Measurements from ENCODE around the gene SLC19A1. TPM values are rescaled to one million over a fixed set of nuclear protein-coding genes. Genes with fewer than 3 reads are reported as not detected.

The SLC19A1 gene
- total RNA-seq, 1 experiment from 2014 or later: 25.0 TPM

GRCh38 chr21:45465611-45466329 lies 76.5 kb downstream of the SLC19A1 start:
- no TSS peak for BruUV-seq (replicated peaks)
- intact Hi-C loops (cut with micrococcal nuclease; ENCODE audit: unreplicated experiment): no loop called here

DNA sequence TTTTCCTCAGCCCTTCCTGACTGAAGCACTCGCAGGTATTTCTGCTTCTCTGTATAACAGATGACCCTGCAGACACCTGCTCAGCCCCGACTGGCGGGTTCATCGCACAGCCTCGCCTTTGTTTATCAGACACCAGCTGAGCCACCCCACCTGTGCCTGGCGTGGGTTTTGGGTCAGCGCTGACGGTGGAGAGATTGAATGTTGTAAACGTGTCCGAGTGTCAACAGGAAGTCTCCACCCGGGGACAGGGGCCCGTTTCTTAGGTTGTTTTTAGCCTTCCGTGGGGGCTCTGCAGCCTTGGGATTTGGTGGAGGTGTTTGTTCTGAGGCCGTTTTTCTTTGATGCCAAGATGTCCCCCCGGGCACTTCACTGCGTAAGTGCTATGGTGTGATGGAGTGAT lies 77.1 kb downstream of the SLC19A1 start:
- H3K27ac ChIP-seq: no peak overlapping the region
- H3K4me3 ChIP-seq: no peak overlapping the region
- no peak overlapping the region for H2AFZ ChIP-seq
- intact Hi-C loops (cut with micrococcal nuclease; ENCODE audit: unreplicated experiment): no loop called here
- no peak for DNase-seq
- TF ChIP-seq, protein P1, sequence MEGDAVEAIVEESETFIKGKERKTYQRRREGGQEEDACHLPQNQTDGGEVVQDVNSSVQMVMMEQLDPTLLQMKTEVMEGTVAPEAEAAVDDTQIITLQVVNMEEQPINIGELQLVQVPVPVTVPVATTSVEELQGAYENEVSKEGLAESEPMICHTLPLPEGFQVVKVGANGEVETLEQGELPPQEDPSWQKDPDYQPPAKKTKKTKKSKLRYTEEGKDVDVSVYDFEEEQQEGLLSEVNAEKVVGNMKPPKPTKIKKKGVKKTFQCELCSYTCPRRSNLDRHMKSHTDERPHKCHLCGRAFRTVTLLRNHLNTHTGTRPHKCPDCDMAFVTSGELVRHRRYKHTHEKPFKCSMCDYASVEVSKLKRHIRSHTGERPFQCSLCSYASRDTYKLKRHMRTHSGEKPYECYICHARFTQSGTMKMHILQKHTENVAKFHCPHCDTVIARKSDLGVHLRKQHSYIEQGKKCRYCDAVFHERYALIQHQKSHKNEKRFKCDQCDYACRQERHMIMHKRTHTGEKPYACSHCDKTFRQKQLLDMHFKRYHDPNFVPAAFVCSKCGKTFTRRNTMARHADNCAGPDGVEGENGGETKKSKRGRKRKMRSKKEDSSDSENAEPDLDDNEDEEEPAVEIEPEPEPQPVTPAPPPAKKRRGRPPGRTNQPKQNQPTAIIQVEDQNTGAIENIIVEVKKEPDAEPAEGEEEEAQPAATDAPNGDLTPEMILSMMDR (conservative IDR thresholded peaks at IDR 0.05): no peak
- TF ChIP-seq EZH2 (IDR thresholded peaks at IDR 0.05; ENCODE audit: low read depth): no peak
- H3K27me3 ChIP-seq (ENCODE audit: insufficient read depth, low read depth): no peaks in the 10 kb centered on the region
- H3K4me1 ChIP-seq (replicated peaks; ENCODE audit: insufficient read depth): no peaks in the 10 kb centered on the region
- H3K36me3 ChIP-seq (ENCODE audit: low read depth): no peaks in the 10 kb centered on the region
- H4K20me1 ChIP-seq (ENCODE audit: insufficient read depth): no peaks in the 10 kb centered on the region
- POLR2A ChIA-PET (ENCODE audit: unreplicated experiment): no interaction called here
- no peaks in the 10 kb centered on the region for H3K79me2 ChIP-seq (ENCODE audit: low read depth)
- no peaks in the 10 kb centered on the region for H3K9me3 ChIP-seq (ENCODE audit: insufficient read depth, low read depth)
- BruUV-seq (replicated peaks): no TSS peak
- H3K9me2 ChIP-seq (ENCODE audit: insufficient read depth): no peaks in the 10 kb centered on the region
- peaks cover 4% of the 10 kb centered on the region; the same call in 1 of the 2 replicates for H3F3A ChIP-seq (ENCODE audit: insufficient read depth, low read depth)
- CTCF ChIA-PET: no interaction called here
- no peak overlapping the region for H3K4me2 ChIP-seq

More at GRCh38 chr21:45465611-45466329, 76.5 kb downstream of the SLC19A1 start:
- Histone ChIP-seq H4K20me1 (ENCODE audit: insufficient read depth) (no peaks in the 10 kb centered on the region), H2AFZ (no peak overlapping the region), H3K9me2 (ENCODE audit: insufficient read depth) (no peaks in the 10 kb centered on the region), H3K4me3 (no peak overlapping the region), H3F3A (ENCODE audit: insufficient read depth, low read depth) (peaks cover 11% of the 10 kb centered on the region; the same call in 1 of the 2 replicates), H3K27ac (no peak overlapping the region), H3K36me3 (ENCODE audit: low read depth) (no peaks in the 10 kb centered on the region), H3K27me3 (ENCODE audit: insufficient read depth, low read depth) (no peaks in the 10 kb centered on the region), H3K4me2 (no peak overlapping the region), H3K4me1 (replicated peaks; ENCODE audit: insufficient read depth) (peaks cover 4% of the 10 kb centered on the region), H3K9me3 (ENCODE audit: insufficient read depth, low read depth) (no peaks in the 10 kb centered on the region), H3K79me2 (ENCODE audit: low read depth) (no peaks in the 10 kb centered on the region)
- POLR2A ChIA-PET (ENCODE audit: unreplicated experiment): no interaction called here
- no peak for TF ChIP-seq EZH2 (IDR thresholded peaks at IDR 0.05; ENCODE audit: low read depth)
- TF ChIP-seq, protein P1 (conservative IDR thresholded peaks at IDR 0.05): no peak
- CTCF ChIA-PET: no interaction called here
- no peak for DNase-seq

GRCh38 chr21:45464309-45464708 lies 77.9 kb downstream of the SLC19A1 start:
- no peaks in the 10 kb centered on the region for H3K4me1 ChIP-seq (replicated peaks; ENCODE audit: insufficient read depth)
- H3K9me2 ChIP-seq (ENCODE audit: insufficient read depth): no peaks in the 10 kb centered on the region
- intact Hi-C loops (cut with micrococcal nuclease; ENCODE audit: unreplicated experiment): no loop called here
- ChIA-PET CTCF (no interaction called here), POLR2A (ENCODE audit: unreplicated experiment) (no interaction called here)
- no peaks in the 10 kb centered on the region for H3K27me3 ChIP-seq (ENCODE audit: insufficient read depth, low read depth)
- TF ChIP-seq, protein P1 (conservative IDR thresholded peaks at IDR 0.05): no peak
- no peak for TF ChIP-seq EZH2 (IDR thresholded peaks at IDR 0.05; ENCODE audit: low read depth)
- DNase-seq: no peak
- no peak overlapping the region for H3K27ac ChIP-seq
- H3K4me3 ChIP-seq: no peak overlapping the region
- BruUV-seq (replicated peaks): no TSS peak
- no peak overlapping the region for H2AFZ ChIP-seq
- H3F3A ChIP-seq (ENCODE audit: insufficient read depth, low read depth): no peaks in the 10 kb centered on the region
- H3K9me3 ChIP-seq (ENCODE audit: insufficient read depth, low read depth): no peaks in the 10 kb centered on the region
- no peak overlapping the region for H3K4me2 ChIP-seq
- no peaks in the 10 kb centered on the region for H3K79me2 ChIP-seq (ENCODE audit: low read depth)
- no peaks in the 10 kb centered on the region for H3K36me3 ChIP-seq (ENCODE audit: low read depth)
- no peaks in the 10 kb centered on the region for H4K20me1 ChIP-seq (ENCODE audit: insufficient read depth)

Data from PC-9 (cell line).